H1 (cell line): ENCODE data around the gene LY6G6D. TPM values are rescaled to one million over a fixed set of nuclear protein-coding genes. Genes with fewer than 3 reads are reported as not detected.

Source experiments
- BCL11A ChIP-seq, 2 experiments: IDR thresholded peaks; one replicate each; pipeline ENCODE4 v1.6.1; 2011; ENCODE audit warnings: low read depth in 2 of 2, low read length in 2 of 2, mild to moderate bottlenecking in 2 of 2
- JUND ChIP-seq: IDR thresholded peaks from 2 replicates; pipeline ENCODE4 v1.6.1; 2011; ENCODE audit warnings: mild to moderate bottlenecking, improper control_type of control experiment, low read length
- POLR2A ChIP-seq, 2 experiments: IDR thresholded peaks; 1 replicate in 1 of 2; 2 replicates in 1 of 2; pipeline ENCODE4 v1.6.1; 2011; ENCODE audit warnings: low read depth in 2 of 2, low read length in 2 of 2, mild to moderate bottlenecking in 2 of 2; ENCODE audit errors: control extremely low read depth in 1 of 2
- POLR2AphosphoS5 ChIP-seq: IDR thresholded peaks from 2 replicates; pipeline ENCODE4 v1.6.1; 2011; ENCODE audit warnings: low read depth, low read length
- RNF2 ChIP-seq: fragments of 200-900, 300-1000 bp; sonication (generic); IDR thresholded peaks from 2 replicates; pipeline ENCODE4 v1.7.1; 2016; ENCODE audit warnings: borderline replicate concordance, low read depth, mild to moderate bottlenecking, antibody characterized with exemption, low read length; ENCODE audit not compliant: poor library complexity, severe bottlenecking; ENCODE audit errors: missing control alignments
- SAP30 ChIP-seq: fragments of 300-600 bp; sonication (generic); IDR thresholded peaks from 2 replicates; pipeline ENCODE4 v1.7.1; 2012; ENCODE audit warnings: low read length, moderate library complexity, mild to moderate bottlenecking, inconsistent platforms; ENCODE audit not compliant: insufficient read depth, insufficient replicate concordance
- SIN3A ChIP-seq, 2 experiments: IDR thresholded peaks in 1 of 2; conservative IDR thresholded peaks in 1 of 2; 2 replicates each; pipeline ENCODE4 v1.6.1; 2011 to 2012; ENCODE audit warnings: low read length in 2 of 2, improper control_type of control experiment in 1 of 2, low read depth in 1 of 2, mild to moderate bottlenecking in 1 of 2
- SP1 ChIP-seq: IDR thresholded peaks from 2 replicates; pipeline ENCODE4 v1.6.1; 2011; ENCODE audit warnings: low read depth, low read length
- polyA plus RNA-seq, 7 experiments: library from polyadenylated mRNA; depleted of rRNA in 3 of 7; stranded (reverse) in 5 of 7; unstranded in 2 of 7; fragments of >200 nt in 5 of 7; fragments of 200-250 nt in 2 of 7; gene quantifications; 1 replicate in 5 of 7; 2 replicates in 1 of 7; 4 replicates in 1 of 7; pipeline versions ENCODE4 v1.2.1 to v1.2.3, GENCODE V29; 2011 to 2013; ENCODE audit warnings: missing spikeins in 2 of 7, mixed read lengths in 2 of 7
- total RNA-seq: library from RNA; stranded (reverse); fragmentation: NEBNext Ultra II Directional; extraction: Animal tissue kit (Norgen Biotek cat#: 25700); gene quantifications from 2 replicates; pipeline ENCODE4 v1.2.1, GENCODE V29; 2021
- TF ChIP-seq, protein P1 (sequence below), 3 experiments: IDR thresholded peaks; 1 replicate in 2 of 3; 2 replicates in 1 of 3; pipeline versions ENCODE4 v1.5.1 to v1.6.1; 2011; ENCODE audit warnings: low read length in 3 of 3, mild to moderate bottlenecking in 3 of 3, inconsistent platforms in 2 of 3, low read depth in 1 of 3, moderate library complexity in 1 of 3; ENCODE audit not compliant: insufficient read depth in 1 of 3; ENCODE audit errors: control extremely low read depth in 1 of 3
- TF ChIP-seq, protein P2 (sequence below): IDR thresholded peaks from 2 replicates; pipeline ENCODE4 v1.6.1; 2012; ENCODE audit warnings: inconsistent platforms

Gene LY6G6D
- total and polyA plus RNA-seq, 2 of the 8 experiments (the other 6 are each of a cell fraction or from before 2014, with no cell fraction given), result 1.8 TPM; not detected in 1

GRCh38 chr6:31765910-31766794 lies 51.0 kb downstream of the LY6G6D start (continued):
- TF ChIP-seq, protein P1, sequence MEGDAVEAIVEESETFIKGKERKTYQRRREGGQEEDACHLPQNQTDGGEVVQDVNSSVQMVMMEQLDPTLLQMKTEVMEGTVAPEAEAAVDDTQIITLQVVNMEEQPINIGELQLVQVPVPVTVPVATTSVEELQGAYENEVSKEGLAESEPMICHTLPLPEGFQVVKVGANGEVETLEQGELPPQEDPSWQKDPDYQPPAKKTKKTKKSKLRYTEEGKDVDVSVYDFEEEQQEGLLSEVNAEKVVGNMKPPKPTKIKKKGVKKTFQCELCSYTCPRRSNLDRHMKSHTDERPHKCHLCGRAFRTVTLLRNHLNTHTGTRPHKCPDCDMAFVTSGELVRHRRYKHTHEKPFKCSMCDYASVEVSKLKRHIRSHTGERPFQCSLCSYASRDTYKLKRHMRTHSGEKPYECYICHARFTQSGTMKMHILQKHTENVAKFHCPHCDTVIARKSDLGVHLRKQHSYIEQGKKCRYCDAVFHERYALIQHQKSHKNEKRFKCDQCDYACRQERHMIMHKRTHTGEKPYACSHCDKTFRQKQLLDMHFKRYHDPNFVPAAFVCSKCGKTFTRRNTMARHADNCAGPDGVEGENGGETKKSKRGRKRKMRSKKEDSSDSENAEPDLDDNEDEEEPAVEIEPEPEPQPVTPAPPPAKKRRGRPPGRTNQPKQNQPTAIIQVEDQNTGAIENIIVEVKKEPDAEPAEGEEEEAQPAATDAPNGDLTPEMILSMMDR (IDR thresholded peaks at IDR 0.05; ENCODE audit: control extremely low read depth in 1 of 3, insufficient read depth in 1 of 3, low read depth in 1 of 3, low read length in 3 of 3), result peak in 1 of 3 experiments; percentile 5; a peak in 1 of 4 replicates
- TF ChIP-seq SIN3A (conservative IDR thresholded peaks at IDR 0.05 in 1 of 2, IDR thresholded peaks at IDR 0.05 in 1 of 2; ENCODE audit: low read depth in 1 of 2, low read length in 2 of 2) (0 out of 4 replicates have a peak, but pooled peaks of 1 of the 2 experiments have one; percentile 28), RNF2 (no peak), BCL11A (IDR thresholded peaks at IDR 0.05; ENCODE audit: low read depth in 2 of 2, low read length in 2 of 2) (no peak), JUND (no peak), SAP30 (peak; percentile 39), POLR2AphosphoS5 (no peak), POLR2A (IDR thresholded peaks at IDR 0.05; ENCODE audit: control extremely low read depth in 1 of 2, low read depth in 2 of 2, low read length in 2 of 2) (peak in 1 of 2 experiments; percentile 32; a peak in 1 of 3 replicates), SP1 (no peak)
- TF ChIP-seq, protein P2, sequence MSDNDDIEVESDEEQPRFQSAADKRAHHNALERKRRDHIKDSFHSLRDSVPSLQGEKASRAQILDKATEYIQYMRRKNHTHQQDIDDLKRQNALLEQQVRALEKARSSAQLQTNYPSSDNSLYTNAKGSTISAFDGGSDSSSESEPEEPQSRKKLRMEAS, result 0 out of 2 replicates have a peak, but pooled peaks have one; percentile 12
